Inflammatory macrophage treated with lipopolysaccharide for 4 hours (primary cell): ENCODE data around the gene NPY.

Experiments
- DNase-seq: peaks from one replicate; pipeline ENCODE4 v3.0.0-alpha.2; 2020

The NPY gene

DNA sequence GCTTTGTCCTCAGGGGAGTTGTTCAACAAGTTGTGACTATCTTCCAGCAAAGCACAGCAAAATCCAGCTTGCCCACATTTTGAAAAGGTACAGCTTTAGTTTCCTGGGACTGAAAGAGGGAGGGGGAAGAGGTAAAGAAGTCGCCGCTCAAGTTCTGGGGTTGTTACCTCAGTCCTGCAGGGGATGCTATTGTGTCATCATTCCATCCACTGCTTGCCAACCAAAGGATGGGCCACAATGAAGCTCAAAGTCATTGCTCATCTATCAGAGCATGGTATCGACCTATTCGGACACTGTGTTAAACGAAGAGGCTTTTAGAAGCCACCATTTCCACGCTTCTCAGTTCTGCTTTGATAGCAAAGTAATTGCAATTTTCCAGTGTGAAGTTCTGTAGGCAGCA lies 34.3 kb downstream of the NPY start:
- no peak for DNase-seq

DNA sequence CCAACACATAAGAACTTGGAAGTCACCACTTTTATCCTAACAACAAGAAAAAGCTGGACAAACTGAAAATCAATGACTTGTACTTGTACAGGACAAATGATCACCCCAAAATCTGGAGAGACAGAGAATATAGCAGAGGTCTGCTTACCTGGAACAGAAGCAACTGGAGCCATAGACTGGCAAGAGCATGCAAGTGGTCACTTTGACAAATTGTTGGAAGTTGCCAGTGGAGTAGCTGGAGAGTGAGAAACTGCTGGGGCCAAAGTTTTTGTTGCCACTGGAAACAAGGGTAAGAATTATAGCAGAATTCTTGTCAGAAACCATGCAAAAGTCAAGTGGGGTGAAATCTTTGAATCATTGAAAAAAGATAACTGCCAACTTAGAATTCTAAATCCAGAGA lies 35.2 kb downstream of the NPY start:
- DNase-seq, result no peak

GRCh38 chr7:24323961-24324480 lies 40.0 kb downstream of the NPY start:
- DNase-seq, result no peak

GRCh38 chr7:24325708-24326107 lies 41.7 kb downstream of the NPY start:
- DNase-seq, result no peak

GRCh38 chr7:24328050-24328449 lies 44.1 kb downstream of the NPY start:
- no peak for DNase-seq

- DNase-seq, result no peak
Measured at GRCh38 chr7:24328894-24329293, 44.9 kb downstream of the NPY start.

DNA sequence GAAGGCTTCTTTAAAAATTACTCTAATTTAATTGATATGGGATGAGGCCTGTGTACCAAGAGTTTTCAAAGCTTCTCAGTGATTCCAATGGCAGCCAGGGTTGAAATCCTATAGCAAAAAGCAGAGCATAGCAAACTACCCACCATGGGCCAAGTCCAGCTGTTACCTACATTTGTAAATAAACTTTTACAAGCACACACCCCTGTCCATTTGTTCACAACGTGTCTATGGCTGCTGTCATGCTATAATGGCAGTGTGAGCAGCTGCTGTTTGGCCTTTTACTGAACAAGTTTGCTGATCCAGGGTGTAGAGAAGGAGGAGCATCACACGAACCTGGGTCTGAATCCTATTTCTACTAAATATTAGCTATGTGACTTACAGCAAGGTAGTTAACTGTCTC lies 50.0 kb downstream of the NPY start:
- DNase-seq, result no peak

DNA sequence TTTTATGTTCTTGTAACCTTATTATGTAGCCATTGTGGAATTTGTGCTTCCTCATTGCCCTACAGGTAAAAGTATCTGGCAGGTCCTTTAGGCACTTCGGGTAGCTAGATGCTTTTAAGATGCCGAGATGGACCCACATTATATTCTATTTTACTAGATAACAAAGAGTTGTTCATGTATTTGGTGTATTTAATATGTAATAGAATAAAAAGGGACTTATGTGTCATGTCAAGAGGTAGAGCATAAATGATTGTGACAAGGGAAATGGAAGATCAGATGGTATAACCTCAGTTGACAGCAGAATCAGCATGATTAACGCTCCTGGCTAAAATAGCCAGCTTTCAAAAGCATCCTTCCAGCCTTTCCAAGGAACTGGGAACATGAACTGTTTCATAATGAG lies 50.6 kb downstream of the NPY start:
- no peak for DNase-seq

DNA sequence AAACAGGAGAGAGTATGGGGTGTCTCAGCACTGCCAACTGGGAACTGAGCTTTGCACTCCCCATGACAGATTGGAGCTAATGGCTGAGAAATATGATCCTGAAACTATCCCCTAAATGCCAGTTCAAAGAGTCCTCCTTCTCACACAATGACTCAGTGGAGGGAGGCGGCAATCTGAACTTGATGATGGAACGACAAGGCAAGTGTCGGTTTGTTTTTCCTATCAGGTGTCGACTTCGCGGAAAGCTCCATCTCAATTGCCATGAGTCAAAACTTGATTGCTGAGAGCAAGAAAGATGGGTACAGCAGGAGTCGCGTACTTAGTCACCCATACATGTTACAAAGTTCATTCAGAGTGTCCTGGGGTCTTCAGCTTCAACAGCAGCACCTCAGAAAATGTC lies 52.5 kb downstream of the NPY start:
- DNase-seq, result no peak

- DNase-seq, result no peak
Measured at GRCh38 chr7:24337180-24337579, 53.2 kb downstream of the NPY start.

DNA sequence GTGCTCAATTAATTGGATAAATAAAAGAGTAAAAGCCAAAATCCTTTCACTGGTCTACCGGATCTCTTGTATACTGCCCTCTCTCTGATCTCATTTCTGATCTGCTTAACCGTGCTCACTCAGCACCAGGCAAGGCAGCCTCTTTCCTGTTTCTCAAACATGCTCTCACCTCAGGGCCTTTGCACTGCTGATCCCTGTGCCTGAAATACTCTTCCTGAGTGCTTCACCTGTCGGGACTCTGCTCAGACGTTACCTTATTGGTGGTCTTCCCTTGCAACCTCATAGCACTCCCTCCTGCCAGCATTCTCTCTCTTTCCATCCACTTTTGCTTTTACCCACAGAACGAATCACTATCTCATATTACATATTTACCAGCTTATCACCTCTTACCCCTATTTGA lies 55.6 kb downstream of the NPY start:
- no peak for DNase-seq

GRCh38 chr7:24340727-24341126 lies 56.7 kb downstream of the NPY start:
- DNase-seq, result no peak
